Islet of Langerhans (tissue), 1 donor: ENCODE data around the gene LIPC.

Source experiments
- FAIRE-seq: peaks from one replicate; lab custom pipeline; 2011; peaks lifted over from hg19 to GRCh38; lab: Jason Lieb, UNC

LIPC gene

DNA sequence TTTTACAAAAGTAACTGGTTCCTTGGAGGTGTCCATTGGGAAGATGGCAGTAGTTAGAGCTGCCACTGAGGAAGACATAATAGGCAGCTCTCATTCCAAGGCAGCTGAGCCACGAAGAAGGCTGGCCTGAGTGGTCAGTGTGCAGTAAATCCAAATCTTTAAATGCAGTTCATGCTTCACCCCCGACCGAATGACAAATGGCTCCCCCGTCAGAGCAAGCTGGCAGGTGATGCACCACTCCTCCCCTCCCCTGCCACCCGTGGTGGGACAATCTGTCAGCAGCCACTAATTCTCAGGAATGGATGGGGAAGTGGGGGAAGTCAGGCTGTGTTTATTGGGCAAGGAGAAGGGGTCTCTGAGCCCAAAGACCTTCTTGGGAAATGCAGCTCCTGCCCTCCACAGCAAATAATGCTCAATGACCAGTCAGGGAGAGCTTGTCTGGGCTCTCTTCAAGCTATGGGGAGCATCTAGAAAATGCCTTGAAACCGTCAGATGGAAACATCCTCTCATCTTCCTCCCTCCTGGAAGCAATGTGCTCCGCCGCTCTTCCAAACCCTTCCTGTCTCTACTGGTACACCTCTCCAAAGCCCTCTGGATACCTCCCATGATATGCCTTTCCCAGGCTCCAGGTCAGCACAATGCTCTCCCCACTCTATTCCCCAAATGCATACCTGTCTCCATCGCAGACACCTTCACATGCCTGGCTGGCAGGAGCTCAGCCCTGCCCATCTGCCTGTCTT lies 65.4 kb downstream of the LIPC start:
- no peak for FAIRE-seq

GRCh38 chr15:58498821-58499580 lies 67.2 kb downstream of the LIPC start:
- FAIRE-seq = no peak

GRCh38 chr15:58501006-58501405 lies 69.2 kb downstream of the LIPC start:
- FAIRE-seq = no peak

DNA sequence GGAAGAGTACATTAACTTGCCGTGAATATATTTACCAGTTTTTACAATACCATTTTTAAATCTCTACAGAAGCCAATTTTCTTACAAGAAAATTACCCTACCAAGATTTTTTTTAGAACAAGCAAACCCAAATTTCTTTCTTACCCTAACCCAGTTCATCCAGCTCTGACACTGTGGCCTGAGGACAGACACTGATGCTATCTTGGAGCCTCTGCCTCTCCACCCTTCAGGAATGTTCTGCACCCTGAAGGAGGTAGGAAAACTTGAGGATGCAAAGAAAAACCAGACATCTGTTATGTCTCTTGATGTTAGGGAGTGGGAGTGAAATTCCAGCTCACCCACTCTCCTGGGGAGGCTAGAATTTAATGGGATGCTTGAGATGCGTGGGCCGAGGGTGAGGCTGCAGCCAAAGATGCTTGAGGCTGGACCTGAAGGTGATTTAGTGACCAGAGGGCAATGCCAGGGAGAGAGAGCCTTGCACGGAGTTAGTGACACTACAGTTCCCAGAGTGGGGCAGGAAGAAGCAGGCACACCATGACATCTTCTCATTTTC lies 69.9 kb downstream of the LIPC start:
- FAIRE-seq = no peak

- no peak for FAIRE-seq
These were observed 71.6 kb downstream of the LIPC start for GRCh38 chr15:58503139-58504027.

- no peak for FAIRE-seq
These were observed 73.0 kb downstream of the LIPC start for GRCh38 chr15:58504674-58505234.

DNA sequence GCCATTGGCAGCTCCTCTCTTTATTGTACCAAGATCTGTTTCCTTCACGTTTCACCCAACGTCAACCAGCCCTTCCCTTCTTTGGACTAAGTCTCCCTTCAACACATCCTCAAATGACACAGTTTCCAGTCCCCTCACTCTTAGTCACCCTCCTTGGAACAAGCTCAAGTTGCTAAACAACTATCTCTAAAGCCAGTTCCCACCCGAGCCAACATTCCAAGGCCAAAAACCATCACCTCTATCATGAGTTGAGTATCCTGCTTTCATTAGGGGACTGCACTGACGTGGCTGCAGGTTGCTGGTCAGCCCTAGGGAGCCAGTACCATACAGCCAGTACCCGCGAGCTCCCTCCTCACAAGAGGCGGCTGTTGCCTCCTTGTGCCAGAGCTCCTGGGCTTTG lies 73.8 kb downstream of the LIPC start:
- no peak for FAIRE-seq

- FAIRE-seq = no peak
These were observed 74.3 kb downstream of the LIPC start for GRCh38 chr15:58506064-58506490.

DNA sequence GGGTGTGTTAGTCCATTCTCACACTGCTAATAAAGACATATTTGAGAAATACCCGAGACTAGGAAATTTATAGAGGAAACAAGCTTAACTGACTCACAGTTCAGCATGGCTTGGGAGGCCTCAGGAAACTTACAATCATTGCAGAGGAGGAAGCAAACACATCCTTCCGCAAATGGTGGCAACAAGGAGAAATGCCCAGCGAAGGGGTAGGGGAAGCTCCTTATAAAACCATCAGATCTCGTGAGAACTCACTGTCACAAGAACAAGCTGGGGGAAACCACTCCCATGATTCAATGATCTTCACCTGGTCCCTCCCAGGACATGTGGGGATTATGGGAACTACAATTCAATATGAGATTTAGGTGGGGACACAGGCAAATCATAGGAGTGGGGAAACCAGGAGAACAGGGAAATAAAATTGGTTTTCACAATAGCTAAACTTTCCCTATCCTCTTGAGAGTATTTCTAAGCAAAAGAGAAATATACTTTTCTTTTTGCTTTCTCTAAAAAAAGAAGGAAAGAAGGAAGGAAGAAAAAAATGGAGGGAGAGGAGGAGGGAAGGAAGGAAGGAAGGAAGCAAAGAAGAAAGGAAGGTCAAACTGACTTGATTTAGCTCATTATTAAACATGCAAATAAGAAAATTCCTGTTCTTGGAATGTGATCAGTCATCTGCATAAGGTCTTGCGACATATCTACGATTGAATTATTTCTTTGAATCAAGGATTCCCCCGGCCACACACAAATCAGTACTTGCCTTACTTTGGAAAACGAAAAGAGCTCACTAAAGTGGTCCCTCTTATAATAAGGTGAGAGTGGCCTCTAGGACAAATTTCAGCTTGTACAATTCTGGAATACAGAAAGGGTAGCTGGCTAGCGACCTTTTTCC lies 75.2 kb downstream of the LIPC start:
- FAIRE-seq = no peak

GRCh38 chr15:58509556-58509955 lies 77.8 kb downstream of the LIPC start:
- FAIRE-seq = no peak

DNA sequence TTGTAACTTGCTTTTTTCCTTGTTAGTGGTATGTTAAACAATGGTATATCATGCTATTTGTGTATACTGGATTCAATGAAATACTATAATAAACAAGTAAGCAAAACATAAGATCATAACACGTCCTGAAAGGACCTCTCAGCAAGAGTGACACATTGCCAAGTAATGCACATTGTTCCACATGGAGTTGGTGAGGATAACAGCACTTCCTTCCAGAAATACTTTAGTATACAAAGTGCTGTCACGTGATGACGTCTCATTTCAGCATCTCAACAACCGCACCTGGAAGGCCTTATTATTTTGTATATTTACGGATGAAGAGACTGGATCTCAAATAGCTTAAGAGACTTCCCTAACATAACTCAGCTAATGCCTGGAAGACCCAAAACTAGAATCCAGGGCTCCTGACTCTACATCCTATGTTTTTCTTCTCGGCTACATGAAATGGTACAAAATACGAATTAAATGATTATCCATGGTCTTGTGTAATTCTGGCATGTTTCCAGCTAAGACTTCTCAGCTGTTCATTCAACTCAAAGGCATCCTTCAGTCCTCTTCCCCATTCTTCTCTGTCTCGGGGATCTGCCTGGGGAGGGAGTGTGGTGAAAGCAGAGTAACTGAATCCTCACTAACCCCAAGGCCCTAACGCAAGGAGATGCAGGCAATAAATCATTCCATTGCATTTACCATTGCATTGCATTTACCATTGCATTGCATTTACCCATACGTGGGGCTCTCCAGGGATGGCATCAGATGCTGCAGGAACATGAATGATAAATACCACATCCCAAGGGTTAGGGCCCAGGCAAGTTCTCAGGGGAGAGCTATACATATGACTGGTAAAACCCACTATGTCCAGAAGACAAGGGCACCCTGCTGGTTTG lies 79.2 kb downstream of the LIPC start:
- FAIRE-seq = no peak

DNA sequence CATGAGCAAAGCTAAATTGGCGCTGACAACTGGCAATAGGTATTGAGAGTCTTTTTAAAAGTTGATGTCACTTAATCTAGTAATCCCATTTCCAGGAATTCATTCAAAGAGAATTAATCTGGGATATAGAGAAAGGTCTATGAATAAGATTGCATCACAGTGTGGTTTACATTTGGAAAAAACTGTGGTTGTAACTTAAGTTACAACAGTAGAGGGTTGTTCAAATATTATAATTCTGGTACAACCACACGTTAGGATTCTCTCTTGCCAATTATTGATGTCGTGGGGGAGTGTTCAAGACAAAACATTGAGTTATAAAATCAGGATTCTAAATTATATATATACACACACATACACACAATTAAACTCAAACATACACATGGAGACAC lies 79.8 kb downstream of the LIPC start:
- no peak for FAIRE-seq

DNA sequence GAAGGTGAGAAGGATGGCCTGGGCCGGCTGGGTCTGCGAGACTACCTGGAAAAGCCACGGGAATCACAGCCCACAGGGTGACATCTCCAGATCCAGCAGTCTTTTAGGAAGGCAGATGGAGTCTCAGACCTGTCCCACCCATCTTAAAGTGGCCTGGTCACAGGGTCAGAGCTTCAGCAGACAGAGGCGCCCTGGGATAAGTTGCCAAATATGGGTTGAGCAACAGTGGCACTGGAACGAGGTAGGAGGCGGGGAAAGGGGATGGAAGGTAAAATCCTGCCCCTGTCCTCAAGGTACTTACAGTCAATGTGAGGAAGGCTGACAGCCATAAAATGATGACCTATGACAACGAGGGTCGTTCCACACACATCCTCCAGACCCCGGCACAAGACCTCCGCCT lies 80.7 kb downstream of the LIPC start:
- FAIRE-seq = no peak

GRCh38 chr15:58513008-58513407 lies 81.2 kb downstream of the LIPC start:
- FAIRE-seq = no peak

GRCh38 chr15:58513726-58514336 lies 82.0 kb downstream of the LIPC start:
- FAIRE-seq = no peak

DNA sequence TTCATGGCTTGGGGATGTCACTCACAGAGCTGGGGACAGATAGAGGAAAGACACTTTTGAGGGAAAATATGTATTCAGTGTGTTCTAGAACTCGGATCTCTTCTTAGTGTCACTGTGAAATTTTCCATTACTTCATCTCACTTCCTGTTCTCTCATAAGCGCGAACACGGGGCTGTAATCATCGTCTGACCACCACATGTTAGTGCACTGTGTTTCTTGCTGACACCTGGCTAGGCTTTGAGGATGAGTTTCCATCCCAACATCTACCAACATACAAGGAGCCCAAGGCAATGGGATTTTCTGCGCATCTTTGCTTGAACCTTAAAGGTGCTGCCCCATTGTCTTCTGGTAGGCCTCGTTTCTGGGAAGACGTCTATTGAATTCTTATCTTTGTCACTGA lies 84.0 kb downstream of the LIPC start:
- no peak for FAIRE-seq

DNA sequence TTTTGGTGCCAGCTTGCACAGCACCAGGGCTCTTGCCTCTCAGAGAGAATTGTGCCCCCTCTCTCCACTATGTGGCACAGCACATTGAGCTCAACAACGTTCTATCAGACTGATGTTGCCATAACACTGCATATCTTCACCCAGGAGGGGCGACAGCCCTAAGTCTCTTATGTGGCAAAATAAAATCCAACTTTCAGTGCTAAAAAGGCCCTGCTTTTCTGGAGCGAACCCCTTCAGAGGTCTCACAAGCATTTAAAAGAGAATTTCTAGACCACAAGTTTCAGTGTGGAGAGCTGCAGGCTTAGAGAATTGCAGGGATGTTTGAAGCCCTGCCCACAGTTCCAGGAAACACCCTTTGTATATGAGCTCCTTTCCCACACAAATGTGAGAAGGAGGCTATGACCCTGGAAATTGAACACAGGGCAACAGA lies 85.5 kb downstream of the LIPC start:
- FAIRE-seq = no peak

DNA sequence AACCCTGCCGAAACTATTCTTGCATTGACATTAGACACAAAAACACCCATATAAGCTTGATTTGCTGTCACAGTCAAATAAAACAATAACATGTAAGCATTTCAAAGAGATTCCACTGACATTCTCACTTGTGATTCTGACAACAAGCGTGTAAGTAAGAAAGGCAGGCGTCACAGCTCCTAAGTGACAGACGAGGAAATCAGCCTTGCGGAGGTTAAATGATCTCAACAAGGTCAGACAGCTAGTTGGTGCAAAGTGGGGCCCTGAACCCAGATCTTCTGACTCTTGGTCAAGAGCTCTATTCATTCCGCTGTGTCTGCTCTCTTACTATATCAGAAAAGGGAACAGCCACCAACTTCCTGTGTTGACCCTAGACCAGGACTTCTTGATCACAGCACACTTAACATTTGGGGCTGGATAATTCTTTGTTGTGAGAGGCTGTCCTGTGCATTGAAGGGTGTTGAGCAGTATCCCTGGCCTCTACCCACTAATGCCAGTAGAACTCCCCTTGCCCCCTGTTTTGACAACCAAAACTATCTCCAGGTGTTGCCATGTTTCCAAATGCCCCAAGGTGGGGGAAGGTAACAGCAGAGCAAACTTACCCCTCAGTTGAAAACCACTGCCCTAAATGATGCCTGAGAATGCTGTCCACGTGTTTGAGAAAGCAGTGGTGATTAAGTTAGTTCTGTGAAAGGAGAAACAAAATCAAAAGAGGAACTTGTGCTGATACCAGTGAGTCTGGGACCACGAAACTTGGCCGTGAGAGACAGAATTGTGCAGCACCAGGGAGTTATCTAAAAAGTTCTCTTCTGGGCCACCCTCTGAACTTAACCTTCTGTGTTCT lies 86.1 kb downstream of the LIPC start:
- no peak for FAIRE-seq

- no peak for FAIRE-seq
These were observed 86.8 kb downstream of the LIPC start for GRCh38 chr15:58518626-58519025.
